HCT116 (cell line): Measurements from ENCODE around the gene ACOT7. TPM values are rescaled to one million over a fixed set of nuclear protein-coding genes. Genes with fewer than 3 reads are reported as not detected.
A peak's percentile ranks its signal among the peaks of the same experiment; 100 is the strongest.

Experiments
- ATAC-seq: fragments of 200-7000 bp; cut with Tn5 transposase; 2 replicates; pipeline ENCODE4 v1.9.1; 2020; ENCODE audit warnings: mild to moderate bottlenecking, moderate library complexity
- BruUV-seq: library from RNA; stranded (reverse); fragments of 400-500 nt; replicated peaks from 2 replicates; lab custom pipeline; 2021; lab: Mats Ljungman, UMichigan
- CTCF ChIA-PET: fragments of 300-600 bp; sonication (Branson Sonifier 250); formaldehyde crosslinking; loops from one replicate; lab custom pipeline; 2021; ENCODE audit warnings: antibody characterized with exemption; lab: Charles Lee
- POLR2A ChIA-PET: fragments of 300-600, 350-600 bp; sonication (Branson Sonifier 250); formaldehyde crosslinking; loops from one replicate; lab custom pipeline; 2021; ENCODE audit warnings: antibody characterized with exemption; lab: Charles Lee
- RAD21 ChIA-PET, 2 experiments: fragments of 300-600 bp; sonication (Branson Sonifier 250); formaldehyde crosslinking; loops; one replicate each; lab custom pipeline; 2023; ENCODE audit warnings: low total read pairs in 2 of 2; ENCODE audit not compliant: uncharacterized antibody in 2 of 2, unreplicated experiment in 2 of 2, low non-redundant PET in 1 of 2; lab: Charles Lee
- DNase-seq: peaks from one replicate; pipeline ENCODE4 v3.0.0-alpha.2; 2010; ENCODE audit warnings: low read depth, low spot score
- H2AFZ ChIP-seq: fragments of 200-600 bp; shearing (Covaris generic), sonication (generic); 2 replicates; pipeline ENCODE4 v1.6.1; 2017; ENCODE audit warnings: low read depth, mixed run types, mixed read lengths, antibody characterized with exemption, low read length; ENCODE audit not compliant: poor library complexity, severe bottlenecking
- H3K27ac ChIP-seq: 2 replicates; pipeline ENCODE4 v1.5.1; 2012; ENCODE audit warnings: low read depth, low read length
- H3K27me3 ChIP-seq: fragments of 200-600 bp; sonication (generic); 2 replicates; pipeline ENCODE4 v1.6.1; 2016; ENCODE audit warnings: mixed run types, low read length, mixed read lengths; ENCODE audit not compliant: insufficient read depth
- H3K36me3 ChIP-seq, 2 experiments: fragments of 200-500 bp in 1 of 2; fragments of 200-600 bp in 1 of 2; sonication (Bioruptor generic) in 1 of 2; sonication (generic) in 1 of 2; 2 replicates each; pipeline versions ENCODE4 v1.5.1 to v1.6.1; 2014 to 2016; ENCODE audit warnings: low read length in 2 of 2, inconsistent platforms in 1 of 2, mixed read lengths in 1 of 2, mixed run types in 1 of 2; ENCODE audit not compliant: insufficient read depth in 2 of 2, control insufficient read depth in 1 of 2
- H3K4me1 ChIP-seq, 2 experiments: fragments of 200-600 bp in 1 of 2; sonication (generic) in 1 of 2; 2 replicates each; pipeline versions ENCODE4 v1.5.1 to v1.6.1; 2012 to 2017; ENCODE audit warnings: low read length in 2 of 2, inconsistent platforms in 1 of 2, mild to moderate bottlenecking in 1 of 2, mixed read lengths in 1 of 2, mixed run types in 1 of 2, moderate library complexity in 1 of 2; ENCODE audit not compliant: insufficient read depth in 2 of 2, control insufficient read depth in 1 of 2
- H3K4me2 ChIP-seq: fragments of 200-600 bp; sonication (generic); 2 replicates; pipeline ENCODE4 v1.6.1; 2017; ENCODE audit warnings: mixed run types, low read length, mixed read lengths
- H3K4me3 ChIP-seq, 2 experiments: fragments of 200-600 bp in 1 of 2; sonication (generic) in 1 of 2; replicated peaks in 1 of 2; 2 replicates each; pipeline ENCODE4 v1.5.1; 2011 to 2016; ENCODE audit warnings: low read length in 2 of 2, control low read depth in 1 of 2, low read depth in 1 of 2, mild to moderate bottlenecking in 1 of 2, mixed read lengths in 1 of 2, mixed run types in 1 of 2
- H3K79me2 ChIP-seq: fragments of 200-600 bp; sonication (generic); 2 replicates; pipeline ENCODE4 v1.6.1; 2017; ENCODE audit warnings: mild to moderate bottlenecking, mixed run types, low read length, moderate library complexity, mixed read lengths; ENCODE audit not compliant: insufficient read depth
- H3K9ac ChIP-seq: fragments of 200-600 bp; sonication (generic); 2 replicates; pipeline ENCODE4 v1.6.1; 2016; ENCODE audit warnings: low read length, mixed read lengths
- H3K9me2 ChIP-seq: fragments of 200-600 bp; sonication (generic), shearing (Covaris generic); 2 replicates; pipeline ENCODE4 v1.6.1; 2017; ENCODE audit warnings: mixed run types, mild to moderate bottlenecking, moderate library complexity; ENCODE audit not compliant: insufficient read depth
- H3K9me3 ChIP-seq, 2 experiments: fragments of 200-500 bp in 1 of 2; fragments of 200-600 bp in 1 of 2; sonication (Bioruptor generic) in 1 of 2; sonication (generic) in 1 of 2; 2 replicates each; pipeline ENCODE4 v1.6.1; 2014 to 2017; ENCODE audit warnings: low read length in 2 of 2, mixed read lengths in 2 of 2, inconsistent platforms in 1 of 2, low read depth in 1 of 2, mild to moderate bottlenecking in 1 of 2, mixed run types in 1 of 2, moderate library complexity in 1 of 2; ENCODE audit not compliant: control insufficient read depth in 1 of 2, insufficient read depth in 1 of 2
- H4K20me1 ChIP-seq: fragments of 200-600 bp; sonication (generic), shearing (Covaris generic); 2 replicates; pipeline ENCODE4 v1.6.1; 2017; ENCODE audit warnings: mixed run types, mild to moderate bottlenecking, moderate library complexity; ENCODE audit not compliant: insufficient read depth
- ATF3 ChIP-seq: IDR thresholded peaks from 2 replicates; pipeline ENCODE4 v1.6.1; 2012
- CEBPB ChIP-seq: IDR thresholded peaks from 2 replicates; pipeline ENCODE4 v1.6.1; 2012; ENCODE audit warnings: low read depth
- EZH2 ChIP-seq: fragments of 200-600 bp; sonication (generic); IDR thresholded peaks from 2 replicates; pipeline ENCODE4 v1.6.1; 2017; ENCODE audit warnings: antibody characterized with exemption, mixed run types
- EZH2phosphoT487 ChIP-seq: fragments of 200-600 bp; IDR thresholded peaks from 2 replicates; pipeline ENCODE4 v1.6.1; 2018; ENCODE audit warnings: antibody characterized with exemption, borderline replicate concordance
- FOSL1 ChIP-seq: IDR thresholded peaks from 2 replicates; pipeline ENCODE4 v1.6.1; 2012; ENCODE audit warnings: low read depth
- JUND ChIP-seq: IDR thresholded peaks from 2 replicates; pipeline ENCODE4 v1.6.1; 2012
- POLR2AphosphoS5 ChIP-seq: IDR thresholded peaks from 2 replicates; pipeline ENCODE4 v1.6.1; 2011; ENCODE audit warnings: mild to moderate bottlenecking, low read depth, low read length, moderate library complexity
- REST ChIP-seq: IDR thresholded peaks from 2 replicates; pipeline ENCODE4 v1.6.1; 2012; ENCODE audit warnings: low read depth
- YY1 ChIP-seq: IDR thresholded peaks from 2 replicates; pipeline ENCODE4 v1.6.1; 2011; ENCODE audit warnings: low read length, low read depth, moderate library complexity, mild to moderate bottlenecking; ENCODE audit not compliant: insufficient replicate concordance; ENCODE audit errors: extremely low read depth
- intact Hi-C: fragments of 100-400 bp; cut with micrococcal nuclease; formaldehyde crosslinking; loops from 2 replicates; pipeline ENCODE4 v1.10.0; 2022
- total RNA-seq: library from RNA; stranded (reverse); gene quantifications from one replicate; pipeline ENCODE4 v1.2.1, GENCODE V29; 2021; ENCODE audit not compliant: unreplicated experiment
- TF ChIP-seq, protein P1 (sequence below), 3 experiments: fragments of 200-600 bp in 1 of 3; sonication (generic) in 1 of 3; IDR thresholded peaks in 2 of 3; conservative IDR thresholded peaks in 1 of 3; 2 replicates each; pipeline ENCODE4 v1.5.1; 2012 to 2017; ENCODE audit warnings: low read depth in 2 of 3, low read length in 2 of 3, antibody characterized with exemption in 1 of 3, borderline replicate concordance in 1 of 3, control low read depth in 1 of 3, mild to moderate bottlenecking in 1 of 3, mixed read lengths in 1 of 3, mixed run types in 1 of 3, moderate library complexity in 1 of 3; ENCODE audit not compliant: insufficient read depth in 1 of 3

Gene ACOT7
- total RNA-seq, 1 experiment from 2014 or later: 162 TPM

GRCh38 chr1:6243993-6244392 is 149.6 kb downstream of the ACOT7 start, which contains the start of gene HES3:
Gene HES3 (plus strand): TSS chr1:6244179. CDS start chr1:6244366, 187 bp downstream.
- BruUV-seq: no TSS peak
- CTCF ChIA-PET: interaction anchor here (1.4 to 3.7 kb wide), 2 partner anchors 38 to 133 kb away, joined by 4 to 29 read pairs; partner anchors contain the start of gene RNF207
- Histone ChIP-seq H3K4me2 (peak within 1 kb of the TSS; percentile 90), H2AFZ (no peak within 1 kb of the TSS), H3K27me3 (no peaks in the 10 kb centered on the region), H4K20me1 (no peaks in the 10 kb centered on the region), H3K79me2 (no peaks in the 10 kb centered on the region), H3K27ac (no peak within 1 kb of the TSS)
- DNase-seq: no peak
- TF ChIP-seq, protein P1, sequence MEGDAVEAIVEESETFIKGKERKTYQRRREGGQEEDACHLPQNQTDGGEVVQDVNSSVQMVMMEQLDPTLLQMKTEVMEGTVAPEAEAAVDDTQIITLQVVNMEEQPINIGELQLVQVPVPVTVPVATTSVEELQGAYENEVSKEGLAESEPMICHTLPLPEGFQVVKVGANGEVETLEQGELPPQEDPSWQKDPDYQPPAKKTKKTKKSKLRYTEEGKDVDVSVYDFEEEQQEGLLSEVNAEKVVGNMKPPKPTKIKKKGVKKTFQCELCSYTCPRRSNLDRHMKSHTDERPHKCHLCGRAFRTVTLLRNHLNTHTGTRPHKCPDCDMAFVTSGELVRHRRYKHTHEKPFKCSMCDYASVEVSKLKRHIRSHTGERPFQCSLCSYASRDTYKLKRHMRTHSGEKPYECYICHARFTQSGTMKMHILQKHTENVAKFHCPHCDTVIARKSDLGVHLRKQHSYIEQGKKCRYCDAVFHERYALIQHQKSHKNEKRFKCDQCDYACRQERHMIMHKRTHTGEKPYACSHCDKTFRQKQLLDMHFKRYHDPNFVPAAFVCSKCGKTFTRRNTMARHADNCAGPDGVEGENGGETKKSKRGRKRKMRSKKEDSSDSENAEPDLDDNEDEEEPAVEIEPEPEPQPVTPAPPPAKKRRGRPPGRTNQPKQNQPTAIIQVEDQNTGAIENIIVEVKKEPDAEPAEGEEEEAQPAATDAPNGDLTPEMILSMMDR (IDR thresholded peaks at IDR 0.05 in 2 of 3, conservative IDR thresholded peaks at IDR 0.05 in 1 of 3; ENCODE audit: borderline replicate concordance in 1 of 3, insufficient read depth in 1 of 3, low read depth in 2 of 3, low read length in 2 of 3): no peak
- TF ChIP-seq CEBPB (no peak), YY1 (no peak), FOSL1 (no peak), POLR2AphosphoS5 (no peak), REST (no peak), EZH2phosphoT487 (no peak), JUND (no peak), EZH2 (no peak), ATF3 (no peak)
- TF ChIP-seq, all 23 proteins: peak for 0
- no peak for ATAC-seq
- ChIA-PET POLR2A (no interaction called here), RAD21 (no interaction called here)
- H3K4me3 ChIP-seq: no peak within 1 kb of the TSS
- H3K4me1 ChIP-seq: peaks cover 19 to 47% of the 10 kb centered on the region in 2 experiments; a peak in 3 of 4 replicates
- H3K9ac ChIP-seq: no peak within 1 kb of the TSS
- H3K36me3 ChIP-seq: no peaks in the 10 kb centered on the region
- no peaks in the 10 kb centered on the region for H3K9me3 ChIP-seq
- no peaks in the 10 kb centered on the region for H3K9me2 ChIP-seq
- intact Hi-C loops: loop anchor here (2.0 kb wide), 2 partner anchors 39 to 135 kb away; no protein-coding TSS in a partner anchor
